ENCODE measurements around the gene VWF.

- TF ChIP-seq EZH2 (IDR thresholded peaks at IDR 0.05; ENCODE audit: low read depth) = no peak
- TF ChIP-seq, protein P1, sequence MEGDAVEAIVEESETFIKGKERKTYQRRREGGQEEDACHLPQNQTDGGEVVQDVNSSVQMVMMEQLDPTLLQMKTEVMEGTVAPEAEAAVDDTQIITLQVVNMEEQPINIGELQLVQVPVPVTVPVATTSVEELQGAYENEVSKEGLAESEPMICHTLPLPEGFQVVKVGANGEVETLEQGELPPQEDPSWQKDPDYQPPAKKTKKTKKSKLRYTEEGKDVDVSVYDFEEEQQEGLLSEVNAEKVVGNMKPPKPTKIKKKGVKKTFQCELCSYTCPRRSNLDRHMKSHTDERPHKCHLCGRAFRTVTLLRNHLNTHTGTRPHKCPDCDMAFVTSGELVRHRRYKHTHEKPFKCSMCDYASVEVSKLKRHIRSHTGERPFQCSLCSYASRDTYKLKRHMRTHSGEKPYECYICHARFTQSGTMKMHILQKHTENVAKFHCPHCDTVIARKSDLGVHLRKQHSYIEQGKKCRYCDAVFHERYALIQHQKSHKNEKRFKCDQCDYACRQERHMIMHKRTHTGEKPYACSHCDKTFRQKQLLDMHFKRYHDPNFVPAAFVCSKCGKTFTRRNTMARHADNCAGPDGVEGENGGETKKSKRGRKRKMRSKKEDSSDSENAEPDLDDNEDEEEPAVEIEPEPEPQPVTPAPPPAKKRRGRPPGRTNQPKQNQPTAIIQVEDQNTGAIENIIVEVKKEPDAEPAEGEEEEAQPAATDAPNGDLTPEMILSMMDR (conservative IDR thresholded peaks at IDR 0.05) = peak; percentile 71
Measured at GRCh38 chr12:6067152-6067916, 57.1 kb downstream of the VWF start.

Measured in PC-9 (cell line).